Liver (tissue), 9 donors: ENCODE data around the gene LIPE. TPM values are rescaled to one million over a fixed set of nuclear protein-coding genes. Genes with fewer than 3 reads are reported as not detected.

Experiments
- DNase-seq: peaks from one replicate; pipeline ENCODE4 v3.0.0-alpha.2; 2017; ENCODE audit warnings: low spot score
- H3K27ac ChIP-seq, 2 donors: one replicate each; pipeline ENCODE4 v1.7.0; 2013; ENCODE audit warnings: inconsistent platforms in 2 of 2, low read length in 2 of 2, control low read depth in 1 of 2, low read depth in 1 of 2, mild to moderate bottlenecking in 1 of 2
- H3K27me3 ChIP-seq, 4 donors: one replicate each; pipeline versions ENCODE4 v1.6.1 to v1.7.0; 2013; ENCODE audit warnings: low read length in 3 of 4, inconsistent platforms in 1 of 4, mild to moderate bottlenecking in 1 of 4, moderate library complexity in 1 of 4; ENCODE audit not compliant: control insufficient read depth in 4 of 4, insufficient read depth in 4 of 4
- H3K36me3 ChIP-seq, 4 donors: one replicate each; pipeline versions ENCODE4 v1.6.1 to v1.7.0; 2013; ENCODE audit warnings: low read length in 3 of 4, mild to moderate bottlenecking in 3 of 4, low read depth in 1 of 4, moderate library complexity in 1 of 4; ENCODE audit not compliant: control insufficient read depth in 4 of 4, insufficient read depth in 3 of 4
- H3K4me1 ChIP-seq, 4 donors: one replicate each; pipeline versions ENCODE4 v1.6.1 to v1.7.0; 2013; ENCODE audit warnings: low read length in 3 of 4, mild to moderate bottlenecking in 3 of 4, moderate library complexity in 1 of 4; ENCODE audit not compliant: control insufficient read depth in 4 of 4, insufficient read depth in 4 of 4
- H3K4me3 ChIP-seq, 3 donors: one replicate each; pipeline versions ENCODE4 v1.6.1 to v1.7.0; 2013; ENCODE audit warnings: low read length in 3 of 3, control low read depth in 1 of 3, low read depth in 1 of 3, mild to moderate bottlenecking in 1 of 3
- H3K9ac ChIP-seq, 2 donors: one replicate each; pipeline ENCODE4 v1.7.0; 2013; ENCODE audit warnings: low read length in 2 of 2, mild to moderate bottlenecking in 2 of 2, moderate library complexity in 2 of 2, control low read depth in 1 of 2, low read depth in 1 of 2
- H3K9me3 ChIP-seq, 4 donors: one replicate each; pipeline versions ENCODE4 v1.6.1 to v1.7.0; 2013; ENCODE audit warnings: low read length in 3 of 4; ENCODE audit not compliant: control insufficient read depth in 4 of 4
- EGR1 ChIP-seq, 2 donors: IDR thresholded peaks; 2 replicates each; pipeline ENCODE4 v1.6.1; 2016 to 2018; ENCODE audit warnings: antibody characterized with exemption in 2 of 2, low read depth in 2 of 2
- FOXA1 ChIP-seq: IDR thresholded peaks from 2 replicates; pipeline ENCODE4 v1.6.1; 2016; ENCODE audit warnings: antibody characterized with exemption
- FOXA2 ChIP-seq: IDR thresholded peaks from 2 replicates; pipeline ENCODE4 v1.6.1; 2016; ENCODE audit warnings: antibody characterized with exemption
- GABPA ChIP-seq, 2 donors: IDR thresholded peaks in 1 of 2; conservative IDR thresholded peaks in 1 of 2; 2 replicates each; pipeline ENCODE4 v1.6.1; 2016; ENCODE audit warnings: antibody characterized with exemption in 2 of 2, mild to moderate bottlenecking in 1 of 2, moderate library complexity in 1 of 2
- HNF4G ChIP-seq: IDR thresholded peaks from 2 replicates; pipeline ENCODE4 v1.6.1; 2016; ENCODE audit warnings: antibody characterized with exemption
- JUND ChIP-seq, 2 donors: IDR thresholded peaks; 2 replicates each; pipeline ENCODE4 v1.6.1; 2016; ENCODE audit warnings: antibody characterized with exemption in 2 of 2
- MAX ChIP-seq: IDR thresholded peaks from 2 replicates; pipeline ENCODE4 v1.6.1; 2016; ENCODE audit warnings: antibody characterized with exemption
- NR2F2 ChIP-seq: IDR thresholded peaks from 2 replicates; pipeline ENCODE4 v1.6.1; 2016; ENCODE audit warnings: antibody characterized with exemption
- RAD21 ChIP-seq, 2 donors: IDR thresholded peaks; 2 replicates each; pipeline ENCODE4 v1.6.1; 2016; ENCODE audit warnings: antibody characterized with exemption in 2 of 2, mild to moderate bottlenecking in 2 of 2
- RXRA ChIP-seq, 2 donors: IDR thresholded peaks; 2 replicates each; pipeline ENCODE4 v1.6.1; 2017 to 2018; ENCODE audit warnings: antibody characterized with exemption in 2 of 2, mild to moderate bottlenecking in 1 of 2
- SP1 ChIP-seq: IDR thresholded peaks from 2 replicates; pipeline ENCODE4 v1.6.1; 2018; ENCODE audit warnings: antibody characterized with exemption, mild to moderate bottlenecking
- TAF1 ChIP-seq: conservative IDR thresholded peaks from 2 replicates; pipeline ENCODE4 v1.6.1; 2016; ENCODE audit warnings: antibody characterized with exemption, mild to moderate bottlenecking
- YY1 ChIP-seq: IDR thresholded peaks from 2 replicates; pipeline ENCODE4 v1.6.1; 2016; ENCODE audit warnings: antibody characterized with exemption, mild to moderate bottlenecking
- ZBTB33 ChIP-seq: IDR thresholded peaks from 2 replicates; pipeline ENCODE4 v1.6.1; 2016; ENCODE audit warnings: antibody characterized with exemption
- WGBS: extraction: QIAGEN DNeasy Blood & Tissue Kit; methylation state at CpG from one replicate; pipeline ENCODE4 v1.1.7; 2013; 5-methylcytosine and 5-hydroxymethylcytosine counted together
- polyA plus RNA-seq, 2 donors: library from polyadenylated mRNA; stranded (reverse) in 1 of 2; unstranded in 1 of 2; fragments of 200-250 nt in 1 of 2; fragments of >200 nt in 1 of 2; fragmentation: Nextera tagmentation in 1 of 2; extraction: Ambion mirVana in 1 of 2; gene quantifications; one replicate each; pipeline versions ENCODE4 v1.2.1 to v1.2.3, GENCODE V29; 2013 to 2015
- total RNA-seq, 2 donors: library from RNA; depleted of rRNA; stranded (reverse); fragments of >200 nt; gene quantifications; one replicate each; pipeline ENCODE4 v1.2.3, GENCODE V29; 2014
- TF ChIP-seq, protein P1 (sequence below): fragments of 150-350 bp; IDR thresholded peaks from 2 replicates; pipeline ENCODE4 v1.5.1; 2017; ENCODE audit warnings: improper control_type of control experiment, low read depth, low read length; ENCODE audit not compliant: missing input control
- TF ChIP-seq, protein P2 (sequence below): IDR thresholded peaks from 2 replicates; pipeline ENCODE4 v1.6.1; 2016; ENCODE audit warnings: antibody characterized with exemption, mild to moderate bottlenecking
- TF ChIP-seq, protein P3 (sequence below): IDR thresholded peaks from 2 replicates; pipeline ENCODE4 v1.6.1; 2016; ENCODE audit warnings: antibody characterized with exemption
- donor health status: healthy.
- donor health status: healthy.
- donor health status: healthy.
- donor health status: healthy.
- donor health status: healthy.

Gene LIPE
- total and polyA plus RNA-seq, 4 donors: 0.88 to 4.7 (median 1.5) TPM

DNA sequence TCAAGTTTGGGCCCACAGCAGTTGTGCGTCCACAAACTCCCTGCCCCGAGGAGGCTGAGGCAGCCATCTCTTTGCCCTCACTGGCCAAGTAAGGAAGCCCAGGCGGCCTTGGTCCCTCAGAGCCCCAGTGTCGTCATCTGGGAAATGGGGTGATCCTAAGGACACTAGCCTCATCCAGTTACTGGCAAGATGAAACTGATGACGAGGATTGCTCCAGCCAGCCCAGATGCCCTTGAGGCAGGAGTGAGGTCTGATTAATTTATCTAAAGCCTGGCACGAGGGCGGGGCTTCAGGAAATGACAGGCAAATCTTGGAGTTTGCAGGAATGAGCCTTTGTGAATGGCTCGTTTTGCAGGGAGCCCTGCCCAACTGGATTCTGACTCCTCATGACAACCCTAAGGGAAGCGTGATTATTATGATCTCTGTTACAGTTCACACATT lies 5.6 kb downstream of the LIPE start:
- DNase-seq: no peak
- H3K27me3 ChIP-seq: no peaks in the 10 kb centered on the region
- H3K27ac ChIP-seq: peak overlapping the region; percentile 9 to 20
- no peak overlapping the region for H3K4me3 ChIP-seq
- no peaks in the 10 kb centered on the region for H3K9me3 ChIP-seq
- H3K9ac ChIP-seq: no peak overlapping the region
- H3K36me3 ChIP-seq: no peaks in the 10 kb centered on the region
- peaks cover 8 to 22% (median 14%) of the 10 kb centered on the region in 4 donors for H3K4me1 ChIP-seq
- TF ChIP-seq TAF1 (no peak), FOXA2 (no peak), JUND (IDR thresholded peaks at IDR 0.05) (no peak), FOXA1 (no peak), RXRA (IDR thresholded peaks at IDR 0.05) (no peak), HNF4G (no peak), YY1 (no peak), SP1 (no peak), ZBTB33 (no peak), RAD21 (IDR thresholded peaks at IDR 0.05) (no peak), NR2F2 (no peak), GABPA (IDR thresholded peaks at IDR 0.05 in 1 of 2, conservative IDR thresholded peaks at IDR 0.05 in 1 of 2) (no peak), MAX (no peak), EGR1 (IDR thresholded peaks at IDR 0.05; ENCODE audit: low read depth in 2 of 2) (no peak)
- TF ChIP-seq, protein P1, sequence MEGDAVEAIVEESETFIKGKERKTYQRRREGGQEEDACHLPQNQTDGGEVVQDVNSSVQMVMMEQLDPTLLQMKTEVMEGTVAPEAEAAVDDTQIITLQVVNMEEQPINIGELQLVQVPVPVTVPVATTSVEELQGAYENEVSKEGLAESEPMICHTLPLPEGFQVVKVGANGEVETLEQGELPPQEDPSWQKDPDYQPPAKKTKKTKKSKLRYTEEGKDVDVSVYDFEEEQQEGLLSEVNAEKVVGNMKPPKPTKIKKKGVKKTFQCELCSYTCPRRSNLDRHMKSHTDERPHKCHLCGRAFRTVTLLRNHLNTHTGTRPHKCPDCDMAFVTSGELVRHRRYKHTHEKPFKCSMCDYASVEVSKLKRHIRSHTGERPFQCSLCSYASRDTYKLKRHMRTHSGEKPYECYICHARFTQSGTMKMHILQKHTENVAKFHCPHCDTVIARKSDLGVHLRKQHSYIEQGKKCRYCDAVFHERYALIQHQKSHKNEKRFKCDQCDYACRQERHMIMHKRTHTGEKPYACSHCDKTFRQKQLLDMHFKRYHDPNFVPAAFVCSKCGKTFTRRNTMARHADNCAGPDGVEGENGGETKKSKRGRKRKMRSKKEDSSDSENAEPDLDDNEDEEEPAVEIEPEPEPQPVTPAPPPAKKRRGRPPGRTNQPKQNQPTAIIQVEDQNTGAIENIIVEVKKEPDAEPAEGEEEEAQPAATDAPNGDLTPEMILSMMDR: no peak
- TF ChIP-seq, protein P2, sequence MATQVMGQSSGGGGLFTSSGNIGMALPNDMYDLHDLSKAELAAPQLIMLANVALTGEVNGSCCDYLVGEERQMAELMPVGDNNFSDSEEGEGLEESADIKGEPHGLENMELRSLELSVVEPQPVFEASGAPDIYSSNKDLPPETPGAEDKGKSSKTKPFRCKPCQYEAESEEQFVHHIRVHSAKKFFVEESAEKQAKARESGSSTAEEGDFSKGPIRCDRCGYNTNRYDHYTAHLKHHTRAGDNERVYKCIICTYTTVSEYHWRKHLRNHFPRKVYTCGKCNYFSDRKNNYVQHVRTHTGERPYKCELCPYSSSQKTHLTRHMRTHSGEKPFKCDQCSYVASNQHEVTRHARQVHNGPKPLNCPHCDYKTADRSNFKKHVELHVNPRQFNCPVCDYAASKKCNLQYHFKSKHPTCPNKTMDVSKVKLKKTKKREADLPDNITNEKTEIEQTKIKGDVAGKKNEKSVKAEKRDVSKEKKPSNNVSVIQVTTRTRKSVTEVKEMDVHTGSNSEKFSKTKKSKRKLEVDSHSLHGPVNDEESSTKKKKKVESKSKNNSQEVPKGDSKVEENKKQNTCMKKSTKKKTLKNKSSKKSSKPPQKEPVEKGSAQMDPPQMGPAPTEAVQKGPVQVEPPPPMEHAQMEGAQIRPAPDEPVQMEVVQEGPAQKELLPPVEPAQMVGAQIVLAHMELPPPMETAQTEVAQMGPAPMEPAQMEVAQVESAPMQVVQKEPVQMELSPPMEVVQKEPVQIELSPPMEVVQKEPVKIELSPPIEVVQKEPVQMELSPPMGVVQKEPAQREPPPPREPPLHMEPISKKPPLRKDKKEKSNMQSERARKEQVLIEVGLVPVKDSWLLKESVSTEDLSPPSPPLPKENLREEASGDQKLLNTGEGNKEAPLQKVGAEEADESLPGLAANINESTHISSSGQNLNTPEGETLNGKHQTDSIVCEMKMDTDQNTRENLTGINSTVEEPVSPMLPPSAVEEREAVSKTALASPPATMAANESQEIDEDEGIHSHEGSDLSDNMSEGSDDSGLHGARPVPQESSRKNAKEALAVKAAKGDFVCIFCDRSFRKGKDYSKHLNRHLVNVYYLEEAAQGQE: no peak
- TF ChIP-seq, protein P3, sequence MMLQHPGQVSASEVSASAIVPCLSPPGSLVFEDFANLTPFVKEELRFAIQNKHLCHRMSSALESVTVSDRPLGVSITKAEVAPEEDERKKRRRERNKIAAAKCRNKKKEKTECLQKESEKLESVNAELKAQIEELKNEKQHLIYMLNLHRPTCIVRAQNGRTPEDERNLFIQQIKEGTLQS: no peak
- 81% methylated on average over 9 of the region's 9 CpGs for WGBS

- no peak overlapping the region for H3K27ac ChIP-seq
- WGBS: 82% methylated on average over 4 of the region's 4 CpGs
- H3K27me3 ChIP-seq: no peaks in the 10 kb centered on the region
- H3K4me1 ChIP-seq: peaks cover 8 to 22% (median 14%) of the 10 kb centered on the region in 4 donors
- DNase-seq: no peak
- no peaks in the 10 kb centered on the region for H3K36me3 ChIP-seq
- no peak overlapping the region for H3K4me3 ChIP-seq
- no peaks in the 10 kb centered on the region for H3K9me3 ChIP-seq
- H3K9ac ChIP-seq: no peak overlapping the region
- TF ChIP-seq, protein P2: no peak
Measured at GRCh38 chr19:42421101-42421500, 6.1 kb downstream of the LIPE start.
